Activated naive CD8-positive, alpha-beta T cell (primary cell): Measurements from ENCODE around the gene CHD9NB.
"Not testable (repeated sequence)": the region's sequence is repeated elsewhere in the genome, so short reads cannot be mapped to it uniquely, and the experiment has no call there.

Experiments
- H3K27ac Mint-ChIP-seq: one replicate; pipeline ENCODE4 v1.8.0; 2021; ENCODE audit warnings: mixed read lengths
- H3K27me3 Mint-ChIP-seq: one replicate; pipeline ENCODE4 v1.8.0; 2021; ENCODE audit warnings: mixed read lengths
- H3K36me3 Mint-ChIP-seq: one replicate; pipeline ENCODE4 v1.8.0; 2021; ENCODE audit warnings: mixed read lengths
- H3K4me1 Mint-ChIP-seq: one replicate; pipeline ENCODE4 v1.8.0; 2021; ENCODE audit warnings: low read depth, mixed read lengths
- H3K4me3 Mint-ChIP-seq: one replicate; pipeline ENCODE4 v1.8.0; 2021; ENCODE audit warnings: mild to moderate bottlenecking, mixed read lengths
- H3K9me3 Mint-ChIP-seq: one replicate; pipeline ENCODE4 v1.8.0; 2021; ENCODE audit warnings: low read depth, mixed read lengths

The CHD9NB gene

GRCh38 chr16:53074296-53074695, 21.6 kb upstream of the CHD9NB start:
- H3K27me3 Mint-ChIP-seq, H3K27ac Mint-ChIP-seq, H3K4me3 Mint-ChIP-seq, H3K9me3 Mint-ChIP-seq: not testable (repeated sequence)
- H3K36me3 Mint-ChIP-seq, result peaks cover 25% of the 10 kb centered on the region
- H3K4me1 Mint-ChIP-seq, result peaks cover 25% of the 10 kb centered on the region

GRCh38 chr16:53073022-53073421, 20.3 kb upstream of the CHD9NB start:
- Mint-ChIP-seq H3K4me1 (peaks cover 34% of the 10 kb centered on the region), H3K4me3 (no peak overlapping the region), H3K27me3 (no peaks in the 10 kb centered on the region), H3K27ac (no peak overlapping the region), H3K36me3 (peaks cover 24% of the 10 kb centered on the region), H3K9me3 (no peaks in the 10 kb centered on the region)

GRCh38 chr16:53071748-53072301, 19.1 kb upstream of the CHD9NB start:
- H3K27ac Mint-ChIP-seq, result no peak overlapping the region
- no peak overlapping the region for H3K4me3 Mint-ChIP-seq
- peaks cover 23% of the 10 kb centered on the region for H3K36me3 Mint-ChIP-seq
- no peaks in the 10 kb centered on the region for H3K9me3 Mint-ChIP-seq
- H3K27me3 Mint-ChIP-seq, result no peaks in the 10 kb centered on the region
- peaks cover 44% of the 10 kb centered on the region for H3K4me1 Mint-ChIP-seq

- no peaks in the 10 kb centered on the region for H3K9me3 Mint-ChIP-seq
- H3K27me3 Mint-ChIP-seq, result no peaks in the 10 kb centered on the region
- H3K36me3 Mint-ChIP-seq, result peaks cover 18% of the 10 kb centered on the region
- peaks cover 59% of the 10 kb centered on the region for H3K4me1 Mint-ChIP-seq
- peak overlapping the region; percentile 22 for H3K27ac Mint-ChIP-seq
- H3K4me3 Mint-ChIP-seq, result peak overlapping the region; percentile 20
Observed at GRCh38 chr16:53069772-53070171, 17.1 kb upstream of the CHD9NB start.

GRCh38 chr16:53068423-53068833, 15.7 kb upstream of the CHD9NB start:
- Mint-ChIP-seq H3K36me3 (peaks cover 11% of the 10 kb centered on the region), H3K27me3 (no peaks in the 10 kb centered on the region), H3K4me1 (peaks cover 66% of the 10 kb centered on the region), H3K27ac (peak overlapping the region; percentile 38), H3K9me3 (no peaks in the 10 kb centered on the region), H3K4me3 (peak overlapping the region; percentile 72)

GRCh38 chr16:53067675-53068074, 15.0 kb upstream of the CHD9NB start:
- peaks cover 63% of the 10 kb centered on the region for H3K4me1 Mint-ChIP-seq
- H3K4me3 Mint-ChIP-seq, result no peak overlapping the region
- peaks cover 9% of the 10 kb centered on the region for H3K36me3 Mint-ChIP-seq
- no peaks in the 10 kb centered on the region for H3K27me3 Mint-ChIP-seq
- no peaks in the 10 kb centered on the region for H3K9me3 Mint-ChIP-seq
- H3K27ac Mint-ChIP-seq, result no peak overlapping the region

GRCh38 chr16:53065461-53066061, 12.9 kb upstream of the CHD9NB start:
- Mint-ChIP-seq H3K4me1 (peaks cover 65% of the 10 kb centered on the region), H3K36me3 (peaks cover 5% of the 10 kb centered on the region), H3K27me3 (no peaks in the 10 kb centered on the region), H3K9me3 (no peaks in the 10 kb centered on the region), H3K27ac (peak overlapping the region; percentile 24), H3K4me3 (no peak overlapping the region)

GRCh38 chr16:53064081-53064578, 11.4 kb upstream of the CHD9NB start:
- no peaks in the 10 kb centered on the region for H3K9me3 Mint-ChIP-seq
- no peak overlapping the region for H3K4me3 Mint-ChIP-seq
- H3K27ac Mint-ChIP-seq, result no peak overlapping the region
- no peaks in the 10 kb centered on the region for H3K27me3 Mint-ChIP-seq
- H3K4me1 Mint-ChIP-seq, result peaks cover 53% of the 10 kb centered on the region
- no peaks in the 10 kb centered on the region for H3K36me3 Mint-ChIP-seq

GRCh38 chr16:53061701-53062159, 9.0 kb upstream of the CHD9NB start:
- Mint-ChIP-seq H3K36me3 (no peaks in the 10 kb centered on the region), H3K9me3 (no peaks in the 10 kb centered on the region), H3K27ac (no peak overlapping the region), H3K4me3 (peak overlapping the region; percentile 25), H3K4me1 (peaks cover 44% of the 10 kb centered on the region), H3K27me3 (no peaks in the 10 kb centered on the region)

- Mint-ChIP-seq H3K9me3 (no peaks in the 10 kb centered on the region), H3K4me1 (peaks cover 45% of the 10 kb centered on the region), H3K27ac (peak overlapping the region; percentile 10), H3K36me3 (no peaks in the 10 kb centered on the region), H3K27me3 (no peaks in the 10 kb centered on the region), H3K4me3 (peak overlapping the region; percentile 20)
Observed at GRCh38 chr16:53061256-53061655, 8.6 kb upstream of the CHD9NB start.

GRCh38 chr16:53059672-53060071, 7.0 kb upstream of the CHD9NB start:
- H3K27me3 Mint-ChIP-seq, result no peaks in the 10 kb centered on the region
- H3K27ac Mint-ChIP-seq, result no peak overlapping the region

GRCh38 chr16:53058882-53059281, 6.2 kb upstream of the CHD9NB start:
- Mint-ChIP-seq H3K36me3 (no peaks in the 10 kb centered on the region), H3K9me3 (no peaks in the 10 kb centered on the region), H3K4me3 (no peak overlapping the region), H3K4me1 (peaks cover 32% of the 10 kb centered on the region), H3K27ac (no peak overlapping the region), H3K27me3 (no peaks in the 10 kb centered on the region)

More at GRCh38 chr16:53059672-53060071, 7.0 kb upstream of the CHD9NB start:
- H3K36me3 Mint-ChIP-seq, result no peaks in the 10 kb centered on the region
- no peaks in the 10 kb centered on the region for H3K9me3 Mint-ChIP-seq
- H3K4me1 Mint-ChIP-seq, result peaks cover 37% of the 10 kb centered on the region
- no peak overlapping the region for H3K4me3 Mint-ChIP-seq

- Mint-ChIP-seq H3K27ac (no peak overlapping the region), H3K4me3 (no peak overlapping the region), H3K36me3 (no peaks in the 10 kb centered on the region), H3K4me1 (peaks cover 32% of the 10 kb centered on the region), H3K9me3 (no peaks in the 10 kb centered on the region), H3K27me3 (no peaks in the 10 kb centered on the region)
Observed at GRCh38 chr16:53058441-53058840, 5.7 kb upstream of the CHD9NB start.

GRCh38 chr16:53057658-53058057, 5.0 kb upstream of the CHD9NB start:
- no peaks in the 10 kb centered on the region for H3K27me3 Mint-ChIP-seq
- no peak overlapping the region for H3K27ac Mint-ChIP-seq
- no peak overlapping the region for H3K4me3 Mint-ChIP-seq
- no peaks in the 10 kb centered on the region for H3K9me3 Mint-ChIP-seq
- no peaks in the 10 kb centered on the region for H3K36me3 Mint-ChIP-seq
- H3K4me1 Mint-ChIP-seq, result peaks cover 32% of the 10 kb centered on the region

GRCh38 chr16:53056392-53056881, 3.7 kb upstream of the CHD9NB start:
- peak overlapping the region; percentile 95 for H3K4me3 Mint-ChIP-seq
- no peaks in the 10 kb centered on the region for H3K27me3 Mint-ChIP-seq
- no peaks in the 10 kb centered on the region for H3K36me3 Mint-ChIP-seq
- no peak overlapping the region for H3K27ac Mint-ChIP-seq
- no peaks in the 10 kb centered on the region for H3K9me3 Mint-ChIP-seq
- H3K4me1 Mint-ChIP-seq, result peaks cover 24% of the 10 kb centered on the region
